ENCODE data around the gene ADAMTS2. TPM values are rescaled to one million over a fixed set of nuclear protein-coding genes. Genes with fewer than 3 reads are reported as not detected.

ADAMTS2 gene
- total RNA-seq, 3 donors from 2014 or later (not counting 1 experiment from before 2014, with no cell fraction given) = 0.28 TPM; not detected in 2

DNA sequence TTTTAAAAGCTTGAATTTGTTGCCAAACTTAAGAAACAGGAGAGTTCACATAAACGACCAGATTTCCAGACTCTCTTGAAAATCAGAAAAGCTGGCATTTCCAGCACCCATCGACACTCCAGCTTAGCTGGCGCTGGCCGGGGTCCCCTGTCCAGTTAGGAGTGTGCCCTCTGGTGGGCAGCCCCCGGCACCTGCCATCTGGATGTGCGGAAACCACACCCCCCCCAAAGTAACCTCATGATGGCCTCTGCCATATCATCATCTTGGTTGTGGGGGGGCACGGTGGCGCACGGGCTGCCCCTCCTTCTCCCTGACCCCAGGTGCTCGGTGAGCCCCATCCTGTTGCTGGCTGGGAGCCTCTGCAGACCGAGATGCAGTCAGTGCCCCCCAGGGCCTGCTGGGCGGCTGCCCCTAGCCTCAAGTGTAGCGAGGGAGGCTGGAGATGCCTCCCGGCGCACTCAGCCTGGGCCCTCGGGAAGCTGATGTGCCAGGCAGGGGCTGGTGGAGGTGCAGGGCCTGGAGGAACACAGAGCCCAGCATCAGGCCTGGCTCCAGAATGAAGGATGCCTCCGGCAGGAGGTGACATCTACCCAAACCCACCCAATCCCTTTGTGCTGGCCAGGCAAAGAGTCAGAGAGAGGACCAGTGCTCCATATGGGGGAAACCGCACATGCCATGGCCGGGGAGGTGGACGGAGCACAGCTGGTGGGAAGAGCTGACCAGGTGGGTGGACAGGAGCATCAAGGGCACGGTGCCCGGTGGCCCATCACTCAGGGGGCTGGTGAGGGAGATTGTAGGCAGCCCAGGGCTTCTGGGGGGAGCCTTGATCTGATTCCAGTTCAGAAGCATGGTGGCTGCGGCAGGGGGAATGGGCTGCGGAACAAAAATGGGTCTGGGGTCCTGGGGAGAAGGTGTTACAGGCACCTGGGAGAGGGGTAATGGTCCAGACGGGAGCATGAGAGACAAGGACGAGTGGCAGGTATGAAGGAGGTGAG, 70.6 kb downstream of the ADAMTS2 start:
- H3K27ac Mint-ChIP-seq = no peak overlapping the region

DNA sequence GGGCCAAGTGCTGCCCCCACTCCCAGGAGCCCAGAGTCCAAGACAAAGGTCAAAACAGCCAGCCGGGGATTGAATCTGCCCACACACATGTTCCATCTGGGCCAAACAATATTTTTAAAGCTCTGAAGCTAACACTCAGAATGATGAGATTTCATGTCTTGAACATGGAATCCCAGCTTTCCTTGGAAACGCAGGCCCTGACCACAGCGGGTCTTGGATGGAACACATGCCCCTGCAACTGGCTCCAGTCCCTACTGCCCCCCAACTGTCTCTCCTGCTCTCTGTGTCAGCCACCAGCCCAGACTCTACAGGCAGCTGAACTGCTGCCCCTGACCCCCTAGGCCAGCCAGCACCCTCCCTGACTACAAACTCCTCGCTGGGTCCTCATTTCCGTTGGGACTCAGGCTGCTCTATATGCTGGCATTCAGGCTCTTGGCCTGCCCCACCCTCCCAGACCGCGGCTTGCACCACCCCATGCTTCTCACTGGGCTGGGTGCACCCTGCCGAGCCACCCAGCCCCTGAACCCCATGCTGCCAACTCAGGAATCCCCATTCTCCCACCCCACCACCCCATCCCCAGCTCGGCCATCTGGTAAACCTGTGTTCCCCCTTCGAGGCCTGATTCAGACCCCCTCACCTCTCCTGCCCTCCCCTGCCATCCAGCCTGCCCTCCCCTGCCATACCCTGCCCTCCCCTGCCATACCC, 71.7 kb downstream of the ADAMTS2 start:
- Mint-ChIP-seq H3K27ac (no peak overlapping the region), H3K27me3 (ENCODE audit: low read depth in 2 of 2) (no peaks in the 10 kb centered on the region), H3K4me1 (no peaks in the 10 kb centered on the region), H3K9me3 (no peaks in the 10 kb centered on the region), H3K4me3 (no peak overlapping the region), H3K36me3 (no peaks in the 10 kb centered on the region)
- 89% methylated on average over 10 of the region's 10 CpGs for WGBS (ENCODE audit: insufficient coverage)
- DNase-seq (no peak), ATAC-seq (no peak)
- H3K36me3 ChIP-seq (ENCODE audit: control insufficient read depth, insufficient read depth, low read length) = no peaks in the 10 kb centered on the region
- no peak overlapping the region for H3K4me3 ChIP-seq (ENCODE audit: low read length)
- no peak overlapping the region for H3K27ac ChIP-seq (ENCODE audit: low read length)
- no peaks in the 10 kb centered on the region for H3K9me3 ChIP-seq (ENCODE audit: control insufficient read depth, insufficient read depth, low read length)
- intact Hi-C loops (cut with micrococcal nuclease) = no loop called here
- no peaks in the 10 kb centered on the region for H3K4me1 ChIP-seq (ENCODE audit: control insufficient read depth, insufficient read depth, low read length)
- H3K27me3 ChIP-seq (ENCODE audit: control insufficient read depth, insufficient read depth, low read length) = no peaks in the 10 kb centered on the region
- TF ChIP-seq, protein P1, sequence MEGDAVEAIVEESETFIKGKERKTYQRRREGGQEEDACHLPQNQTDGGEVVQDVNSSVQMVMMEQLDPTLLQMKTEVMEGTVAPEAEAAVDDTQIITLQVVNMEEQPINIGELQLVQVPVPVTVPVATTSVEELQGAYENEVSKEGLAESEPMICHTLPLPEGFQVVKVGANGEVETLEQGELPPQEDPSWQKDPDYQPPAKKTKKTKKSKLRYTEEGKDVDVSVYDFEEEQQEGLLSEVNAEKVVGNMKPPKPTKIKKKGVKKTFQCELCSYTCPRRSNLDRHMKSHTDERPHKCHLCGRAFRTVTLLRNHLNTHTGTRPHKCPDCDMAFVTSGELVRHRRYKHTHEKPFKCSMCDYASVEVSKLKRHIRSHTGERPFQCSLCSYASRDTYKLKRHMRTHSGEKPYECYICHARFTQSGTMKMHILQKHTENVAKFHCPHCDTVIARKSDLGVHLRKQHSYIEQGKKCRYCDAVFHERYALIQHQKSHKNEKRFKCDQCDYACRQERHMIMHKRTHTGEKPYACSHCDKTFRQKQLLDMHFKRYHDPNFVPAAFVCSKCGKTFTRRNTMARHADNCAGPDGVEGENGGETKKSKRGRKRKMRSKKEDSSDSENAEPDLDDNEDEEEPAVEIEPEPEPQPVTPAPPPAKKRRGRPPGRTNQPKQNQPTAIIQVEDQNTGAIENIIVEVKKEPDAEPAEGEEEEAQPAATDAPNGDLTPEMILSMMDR (IDR thresholded peaks at IDR 0.05) = no peak

More for the DNA sequence above, 70.6 kb downstream of the ADAMTS2 start:
- no peaks in the 10 kb centered on the region for H3K9me3 Mint-ChIP-seq
- no peak overlapping the region for H3K4me3 Mint-ChIP-seq
- H3K4me1 ChIP-seq (ENCODE audit: control insufficient read depth, insufficient read depth, low read length) = no peaks in the 10 kb centered on the region
- 85% methylated on average over 26 of the region's 26 CpGs for WGBS (ENCODE audit: insufficient coverage)
- H3K27ac ChIP-seq (ENCODE audit: low read length) = no peak overlapping the region
- no peaks in the 10 kb centered on the region for H3K27me3 ChIP-seq (ENCODE audit: control insufficient read depth, insufficient read depth, low read length)
- ATAC-seq (no peak), DNase-seq (no peak)
- H3K36me3 ChIP-seq (ENCODE audit: control insufficient read depth, insufficient read depth, low read length) = no peaks in the 10 kb centered on the region
- TF ChIP-seq, protein P1 (IDR thresholded peaks at IDR 0.05) = no peak
- no peaks in the 10 kb centered on the region for H3K36me3 Mint-ChIP-seq
- no peaks in the 10 kb centered on the region for H3K9me3 ChIP-seq (ENCODE audit: control insufficient read depth, insufficient read depth, low read length)
- H3K4me1 Mint-ChIP-seq = no peaks in the 10 kb centered on the region
- H3K4me3 ChIP-seq (ENCODE audit: low read length) = no peak overlapping the region
- no peaks in the 10 kb centered on the region for H3K27me3 Mint-ChIP-seq (ENCODE audit: low read depth in 2 of 2)
- intact Hi-C loops (cut with micrococcal nuclease) = no loop called here

DNA sequence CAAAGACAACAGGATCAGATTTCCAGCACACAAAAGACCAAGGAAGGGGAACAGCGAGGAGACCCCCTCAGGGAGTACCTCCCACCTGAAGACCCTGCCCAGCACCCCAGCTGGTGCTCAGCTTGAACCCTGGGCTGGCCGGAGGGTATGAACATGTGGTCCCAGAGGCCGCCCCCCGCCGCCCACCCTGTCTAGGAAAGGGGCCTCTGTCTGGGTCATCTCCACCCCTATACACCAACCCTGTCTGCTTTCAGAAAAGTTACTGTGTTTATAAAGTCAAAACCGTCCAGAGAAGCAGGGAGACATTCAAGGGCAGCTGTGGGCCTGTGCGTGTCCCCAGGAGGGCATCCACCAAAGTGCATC, 72.2 kb downstream of the ADAMTS2 start:
- WGBS (ENCODE audit: insufficient coverage) = 84% methylated on average over 7 of the region's 7 CpGs
- Histone ChIP-seq H3K9me3 (ENCODE audit: control insufficient read depth, insufficient read depth, low read length) (no peaks in the 10 kb centered on the region), H3K27me3 (ENCODE audit: control insufficient read depth, insufficient read depth, low read length) (no peaks in the 10 kb centered on the region), H3K27ac (ENCODE audit: low read length) (no peak overlapping the region), H3K36me3 (ENCODE audit: control insufficient read depth, insufficient read depth, low read length) (no peaks in the 10 kb centered on the region), H3K4me1 (ENCODE audit: control insufficient read depth, insufficient read depth, low read length) (no peaks in the 10 kb centered on the region), H3K4me3 (ENCODE audit: low read length) (no peak overlapping the region)
- DNase-seq (no peak), ATAC-seq (no peak)
- intact Hi-C loops (cut with micrococcal nuclease) = no loop called here
- H3K9me3 Mint-ChIP-seq = no peaks in the 10 kb centered on the region
- TF ChIP-seq, protein P1 (IDR thresholded peaks at IDR 0.05) = no peak
- H3K4me1 Mint-ChIP-seq = no peaks in the 10 kb centered on the region
- H3K27ac Mint-ChIP-seq = no peak overlapping the region
- no peak overlapping the region for H3K4me3 Mint-ChIP-seq
- H3K36me3 Mint-ChIP-seq = no peaks in the 10 kb centered on the region
- no peaks in the 10 kb centered on the region for H3K27me3 Mint-ChIP-seq (ENCODE audit: low read depth in 2 of 2)

Data from natural killer cell (primary cell).